ENCODE results near the gene ZBTB17. TPM values are rescaled to one million over a fixed set of nuclear protein-coding genes. Genes with fewer than 3 reads are reported as not detected.
"Not testable (repeated sequence)": the region's sequence is repeated elsewhere in the genome, so short reads cannot be mapped to it uniquely, and the experiment has no call there.

Gene ZBTB17
- total RNA-seq, 1 donor from 2014 or later, result 37.7 TPM

GRCh38 chr1:15916417-15916816 lies 59.5 kb downstream of the ZBTB17 start:
- peak in 1 of 2 donors; percentile 43 for ATAC-seq
- no peak overlapping the region for H3K27ac ChIP-seq

DNA sequence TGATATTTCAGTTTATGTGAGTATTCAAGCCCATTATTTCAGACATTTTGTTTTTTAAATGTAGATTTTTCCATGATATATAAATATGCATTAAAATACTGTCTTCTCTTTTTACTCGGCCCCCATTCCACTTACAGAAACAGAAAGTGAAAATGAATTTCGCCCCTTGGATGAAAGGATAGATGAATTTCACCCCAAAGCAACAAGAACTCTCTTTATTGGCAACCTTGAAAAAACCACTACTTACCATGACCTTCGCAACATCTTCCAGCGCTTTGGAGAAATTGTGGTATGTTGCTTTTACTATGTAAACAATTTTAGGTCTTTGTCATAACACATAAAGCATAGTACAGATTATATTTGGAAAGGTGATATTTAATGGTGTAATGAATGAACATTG lies 59.9 kb downstream of the ZBTB17 start:
- H3K27me3 ChIP-seq (ENCODE audit: low read depth), result no peaks in the 10 kb centered on the region
- TF ChIP-seq, protein P1, sequence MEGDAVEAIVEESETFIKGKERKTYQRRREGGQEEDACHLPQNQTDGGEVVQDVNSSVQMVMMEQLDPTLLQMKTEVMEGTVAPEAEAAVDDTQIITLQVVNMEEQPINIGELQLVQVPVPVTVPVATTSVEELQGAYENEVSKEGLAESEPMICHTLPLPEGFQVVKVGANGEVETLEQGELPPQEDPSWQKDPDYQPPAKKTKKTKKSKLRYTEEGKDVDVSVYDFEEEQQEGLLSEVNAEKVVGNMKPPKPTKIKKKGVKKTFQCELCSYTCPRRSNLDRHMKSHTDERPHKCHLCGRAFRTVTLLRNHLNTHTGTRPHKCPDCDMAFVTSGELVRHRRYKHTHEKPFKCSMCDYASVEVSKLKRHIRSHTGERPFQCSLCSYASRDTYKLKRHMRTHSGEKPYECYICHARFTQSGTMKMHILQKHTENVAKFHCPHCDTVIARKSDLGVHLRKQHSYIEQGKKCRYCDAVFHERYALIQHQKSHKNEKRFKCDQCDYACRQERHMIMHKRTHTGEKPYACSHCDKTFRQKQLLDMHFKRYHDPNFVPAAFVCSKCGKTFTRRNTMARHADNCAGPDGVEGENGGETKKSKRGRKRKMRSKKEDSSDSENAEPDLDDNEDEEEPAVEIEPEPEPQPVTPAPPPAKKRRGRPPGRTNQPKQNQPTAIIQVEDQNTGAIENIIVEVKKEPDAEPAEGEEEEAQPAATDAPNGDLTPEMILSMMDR (IDR thresholded peaks at IDR 0.05), result no peak
- H3K36me3 ChIP-seq, result peaks cover 94% of the 10 kb centered on the region
- H3K4me3 ChIP-seq, result peak overlapping the region; percentile 22
- ATAC-seq (no peak), DNase-seq (no peak)
- H3K27ac ChIP-seq, result peak overlapping the region; percentile 37
- H3K4me1 ChIP-seq, result peaks cover 16% of the 10 kb centered on the region
- H3K9me3 ChIP-seq, result no peaks in the 10 kb centered on the region
- intact Hi-C loops (cut with DNase I), result no loop called here

More at GRCh38 chr1:15916417-15916816, 59.5 kb downstream of the ZBTB17 start:
- intact Hi-C loops (cut with DNase I), result no loop called here
- Histone ChIP-seq H3K36me3 (peaks cover 94% of the 10 kb centered on the region), H3K9me3 (no peaks in the 10 kb centered on the region), H3K4me1 (peaks cover 16% of the 10 kb centered on the region), H3K27me3 (ENCODE audit: low read depth) (no peaks in the 10 kb centered on the region), H3K4me3 (peak overlapping the region; percentile 22)
- TF ChIP-seq, protein P1 (IDR thresholded peaks at IDR 0.05), result no peak
- DNase-seq, result no peak

GRCh38 chr1:15913607-15914006 lies 62.3 kb downstream of the ZBTB17 start:
- ATAC-seq; intact Hi-C loops (cut with DNase I); DNase-seq; H3K27me3 ChIP-seq (ENCODE audit: low read depth); H3K9me3 ChIP-seq; H3K4me3 ChIP-seq; H3K27ac ChIP-seq: not testable (repeated sequence)
- H3K36me3 ChIP-seq, result peaks cover 91% of the 10 kb centered on the region
- H3K4me1 ChIP-seq, result peaks cover 16% of the 10 kb centered on the region

GRCh38 chr1:15911927-15912326 lies 64.0 kb downstream of the ZBTB17 start:
- peaks cover 15% of the 10 kb centered on the region for H3K4me1 ChIP-seq
- H3K27me3 ChIP-seq (ENCODE audit: low read depth), result no peaks in the 10 kb centered on the region
- peaks cover 75% of the 10 kb centered on the region for H3K36me3 ChIP-seq
- no peaks in the 10 kb centered on the region for H3K9me3 ChIP-seq
- intact Hi-C loops (cut with DNase I), result no loop called here
- no peak overlapping the region for H3K27ac ChIP-seq
- TF ChIP-seq, protein P1 (IDR thresholded peaks at IDR 0.05), result no peak
- DNase-seq (no peak), ATAC-seq (no peak)
- no peak overlapping the region for H3K4me3 ChIP-seq

DNA sequence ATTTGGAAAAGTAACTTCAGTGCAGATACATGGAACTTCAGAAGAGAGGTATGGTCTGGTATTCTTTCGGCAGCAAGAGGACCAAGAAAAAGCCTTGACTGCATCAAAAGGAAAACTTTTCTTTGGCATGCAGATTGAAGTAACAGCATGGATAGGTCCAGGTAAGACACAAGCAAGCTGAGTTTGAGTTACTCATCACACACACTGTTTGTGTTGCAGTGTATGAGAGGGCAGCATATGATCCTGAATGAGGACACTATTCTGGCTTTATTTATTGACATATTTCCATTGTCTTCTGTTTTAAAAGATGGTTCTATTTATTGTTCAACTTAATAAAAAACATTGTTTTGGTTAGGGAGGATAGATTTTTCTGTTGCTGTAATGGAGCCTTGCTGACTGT lies 64.8 kb downstream of the ZBTB17 start:
- no peaks in the 10 kb centered on the region for H3K9me3 ChIP-seq
- TF ChIP-seq, protein P1 (IDR thresholded peaks at IDR 0.05), result no peak
- peaks cover 71% of the 10 kb centered on the region for H3K36me3 ChIP-seq

DNA sequence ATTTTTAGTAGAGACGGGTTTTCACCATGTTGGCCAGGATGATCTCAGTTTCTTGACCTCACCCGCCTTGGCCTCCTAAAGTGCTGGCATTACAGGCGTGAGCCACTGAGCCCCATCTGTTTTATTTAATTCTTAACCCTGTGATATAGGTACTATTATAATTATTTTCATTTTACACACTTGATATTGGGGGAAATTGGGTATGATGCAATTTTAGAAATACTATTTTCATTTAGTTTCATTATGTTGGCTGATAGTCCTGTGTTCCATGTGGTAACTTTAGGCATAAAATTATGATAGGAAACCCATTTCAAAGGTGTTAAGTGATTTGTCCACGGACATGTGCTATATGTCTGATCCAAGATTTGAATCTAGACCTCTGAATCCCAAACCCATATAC lies 67.3 kb downstream of the ZBTB17 start:
- Histone ChIP-seq H3K4me3 (no peak overlapping the region), H3K27me3 (ENCODE audit: low read depth) (no peaks in the 10 kb centered on the region), H3K9me3 (no peaks in the 10 kb centered on the region), H3K4me1 (no peaks in the 10 kb centered on the region), H3K36me3 (peaks cover 61% of the 10 kb centered on the region), H3K27ac (no peak overlapping the region)
- DNase-seq, result no peak
- no peak for ATAC-seq
- intact Hi-C loops (cut with DNase I), result no loop called here
- TF ChIP-seq, protein P1 (IDR thresholded peaks at IDR 0.05), result no peak

More for the DNA sequence above, 64.8 kb downstream of the ZBTB17 start:
- no peak for ATAC-seq
- Histone ChIP-seq H3K4me3 (no peak overlapping the region), H3K27me3 (ENCODE audit: low read depth) (no peaks in the 10 kb centered on the region), H3K27ac (no peak overlapping the region), H3K4me1 (peaks cover 7% of the 10 kb centered on the region)
- no peak for DNase-seq
- intact Hi-C loops (cut with DNase I), result no loop called here
